SU-DHL-6 (cell line): ENCODE measurements around the gene CHST2.
A peak's percentile ranks its signal among the peaks of the same experiment; 100 is the strongest.

Source experiments
- H2AFZ ChIP-seq: fragments of 200-600 bp; sonication (generic); 2 replicates; pipeline ENCODE4 v1.6.1; 2014; ENCODE audit warnings: low read depth, mild to moderate bottlenecking, moderate library complexity, mixed read lengths, antibody characterized with exemption, low read length; ENCODE audit not compliant: severe bottlenecking
- H3F3A ChIP-seq: fragments of 200-600 bp; shearing (Covaris generic); 2 replicates; pipeline ENCODE4 v1.6.0; 2016; ENCODE audit warnings: antibody characterized with exemption, mild to moderate bottlenecking; ENCODE audit not compliant: insufficient read depth
- H3K27ac ChIP-seq: fragments of 200-600 bp; sonication (generic); 2 replicates; pipeline ENCODE4 v1.5.1; 2016; ENCODE audit warnings: low read depth, mild to moderate bottlenecking, low read length, moderate library complexity, mixed read lengths
- H3K27me3 ChIP-seq: fragments of 200-600 bp; sonication (generic), shearing (Covaris generic); 2 replicates; pipeline ENCODE4 v1.6.0; 2014; ENCODE audit warnings: mild to moderate bottlenecking, low read length
- H3K36me3 ChIP-seq: fragments of 200-600 bp; sonication (generic); 2 replicates; pipeline ENCODE4 v1.6.1; 2014; ENCODE audit warnings: mild to moderate bottlenecking, low read length, mixed read lengths
- H3K4me2 ChIP-seq: fragments of 300-600, 200-600 bp; shearing (Covaris generic), sonication (generic); 2 replicates; pipeline ENCODE4 v1.6.0; 2014; ENCODE audit warnings: low read length, low read depth, mild to moderate bottlenecking; ENCODE audit not compliant: poor library complexity, severe bottlenecking
- H3K4me3 ChIP-seq: fragments of 200-600 bp; sonication (generic); 2 replicates; pipeline ENCODE4 v1.5.1; 2014; ENCODE audit warnings: antibody characterized with exemption, low read length, mild to moderate bottlenecking, mixed read lengths; ENCODE audit not compliant: insufficient read depth, poor library complexity, severe bottlenecking
- H3K79me2 ChIP-seq: fragments of 200-600 bp; sonication (generic); 2 replicates; pipeline ENCODE4 v1.6.1; 2014; ENCODE audit warnings: mild to moderate bottlenecking, low read length, moderate library complexity; ENCODE audit not compliant: insufficient read depth
- H3K9ac ChIP-seq: fragments of 200-600 bp; sonication (generic); 2 replicates; pipeline ENCODE4 v1.7.0; 2014; ENCODE audit warnings: mild to moderate bottlenecking, low read length
- H3K9me2 ChIP-seq: fragments of 200-600 bp; sonication (generic); replicated peaks from 2 replicates; pipeline ENCODE4 v1.6.1; 2014; ENCODE audit warnings: low read length; ENCODE audit not compliant: insufficient read depth
- H3K9me3 ChIP-seq: fragments of 200-600 bp; sonication (generic); 2 replicates; pipeline ENCODE4 v1.6.1; 2014; ENCODE audit warnings: low read length, mixed read lengths; ENCODE audit not compliant: insufficient read depth
- H4K20me1 ChIP-seq: fragments of 200-600 bp; sonication (generic); 2 replicates; pipeline ENCODE4 v1.6.1; 2014; ENCODE audit warnings: low read depth, mild to moderate bottlenecking, antibody characterized with exemption, low read length, moderate library complexity, mixed read lengths
- CTCF ChIP-seq: fragments of 200-600 bp; sonication (generic); IDR thresholded peaks from one replicate; pipeline ENCODE4 v1.5.1; 2017; ENCODE audit warnings: antibody characterized with exemption, mild to moderate bottlenecking, low read length, moderate library complexity; ENCODE audit not compliant: insufficient read depth, poor library complexity, severe bottlenecking
- EZH2phosphoT487 ChIP-seq: fragments of 200-600 bp; sonication (generic), shearing (Covaris generic); conservative IDR thresholded peaks from 2 replicates; pipeline ENCODE4 v1.6.1; 2018; ENCODE audit warnings: mild to moderate bottlenecking, antibody characterized with exemption, low read length, moderate library complexity, mixed read lengths

The CHST2 gene

GRCh38 chr3:143171141-143171980, 51.8 kb downstream of the CHST2 start:
- H4K20me1 ChIP-seq: no peaks in the 10 kb centered on the region
- no peak overlapping the region for H2AFZ ChIP-seq
- no peaks in the 10 kb centered on the region for H3K9me3 ChIP-seq
- no peaks in the 10 kb centered on the region for H3K27me3 ChIP-seq
- H3K36me3 ChIP-seq: 0 out of 2 replicates have a peak, but pooled peaks cover 4% of the 10 kb centered on the region
- H3K9ac ChIP-seq: no peak overlapping the region
- H3K4me3 ChIP-seq: no peak overlapping the region
- H3F3A ChIP-seq: no peaks in the 10 kb centered on the region
- H3K9me2 ChIP-seq: no peaks in the 10 kb centered on the region
- peak overlapping the region; percentile 37 for H3K4me2 ChIP-seq
- H3K27ac ChIP-seq: peak overlapping the region; percentile 43
- H3K79me2 ChIP-seq: no peaks in the 10 kb centered on the region
- TF ChIP-seq EZH2phosphoT487 (no peak), CTCF (no peak)

- no peaks in the 10 kb centered on the region for H3F3A ChIP-seq
- TF ChIP-seq EZH2phosphoT487 (no peak), CTCF (no peak)
- no peak overlapping the region for H3K27ac ChIP-seq
- no peaks in the 10 kb centered on the region for H3K9me3 ChIP-seq
- no peak overlapping the region for H3K4me3 ChIP-seq
- H3K9me2 ChIP-seq: no peaks in the 10 kb centered on the region
- no peaks in the 10 kb centered on the region for H3K79me2 ChIP-seq
- no peaks in the 10 kb centered on the region for H3K27me3 ChIP-seq
- 0 out of 2 replicates have a peak, but pooled peaks cover 4% of the 10 kb centered on the region for H3K36me3 ChIP-seq
- H2AFZ ChIP-seq: no peak overlapping the region
- H3K9ac ChIP-seq: no peak overlapping the region
- H4K20me1 ChIP-seq: no peaks in the 10 kb centered on the region
- H3K4me2 ChIP-seq: no peak overlapping the region
Measured at GRCh38 chr3:143172062-143172794, 52.7 kb downstream of the CHST2 start.

GRCh38 chr3:143172795-143173145, 53.2 kb downstream of the CHST2 start:
- no peaks in the 10 kb centered on the region for H3K9me2 ChIP-seq
- no peaks in the 10 kb centered on the region for H3K9me3 ChIP-seq
- TF ChIP-seq EZH2phosphoT487: no peak
- H3K27me3 ChIP-seq: no peaks in the 10 kb centered on the region
- no peak overlapping the region for H3K9ac ChIP-seq
- no peak overlapping the region for H3K4me3 ChIP-seq
- H2AFZ ChIP-seq: no peak overlapping the region
- H3F3A ChIP-seq: no peaks in the 10 kb centered on the region
- H3K79me2 ChIP-seq: no peaks in the 10 kb centered on the region
- H3K4me2 ChIP-seq: no peak overlapping the region
- H3K36me3 ChIP-seq: 0 out of 2 replicates have a peak, but pooled peaks cover 4% of the 10 kb centered on the region
- no peaks in the 10 kb centered on the region for H4K20me1 ChIP-seq
- no peak overlapping the region for H3K27ac ChIP-seq
